Stimulated activated CD4-positive, alpha-beta T cell treated with anti-CD3 and anti-CD28 coated beads, TNF-alpha, amount 100 ng/mL, for 4 hours (primary cell): ENCODE results near the gene DAAM1.

Experiments
- DNase-seq, 3 experiments: peaks; one replicate each; pipeline ENCODE4 v3.0.0-alpha.2; 2020; ENCODE audit warnings: low read depth in 3 of 3

The DAAM1 gene

DNA sequence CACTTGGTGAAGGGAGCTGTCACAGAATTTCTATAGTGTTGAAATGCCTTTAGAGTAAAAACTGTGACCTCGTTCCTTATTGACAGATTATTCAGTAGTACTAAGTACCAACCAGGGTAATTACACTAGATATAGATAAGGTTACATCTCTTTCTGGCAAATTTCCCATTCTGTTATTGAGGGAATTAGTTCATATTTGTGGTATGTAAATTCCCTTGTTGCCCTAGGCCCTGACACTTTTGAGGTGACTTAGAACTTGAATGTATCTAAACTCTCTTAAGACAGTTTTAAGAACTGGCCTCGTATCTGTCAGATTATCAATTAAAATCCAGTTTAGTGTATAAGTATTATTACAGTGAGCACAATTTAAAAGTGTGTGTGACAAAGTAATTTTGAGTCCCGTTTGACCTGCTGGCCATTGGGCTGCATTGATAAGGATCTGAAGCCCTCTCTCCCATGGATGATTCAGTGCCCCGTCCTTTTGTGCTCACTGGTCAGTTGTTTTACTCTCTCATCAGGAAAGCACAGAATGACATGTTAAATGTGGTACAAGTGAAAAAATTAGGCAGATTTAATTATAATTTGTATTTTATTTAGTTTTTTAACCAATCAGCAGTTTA is 153.5 kb downstream of the DAAM1 start:
- DNase-seq, result no peak

DNA sequence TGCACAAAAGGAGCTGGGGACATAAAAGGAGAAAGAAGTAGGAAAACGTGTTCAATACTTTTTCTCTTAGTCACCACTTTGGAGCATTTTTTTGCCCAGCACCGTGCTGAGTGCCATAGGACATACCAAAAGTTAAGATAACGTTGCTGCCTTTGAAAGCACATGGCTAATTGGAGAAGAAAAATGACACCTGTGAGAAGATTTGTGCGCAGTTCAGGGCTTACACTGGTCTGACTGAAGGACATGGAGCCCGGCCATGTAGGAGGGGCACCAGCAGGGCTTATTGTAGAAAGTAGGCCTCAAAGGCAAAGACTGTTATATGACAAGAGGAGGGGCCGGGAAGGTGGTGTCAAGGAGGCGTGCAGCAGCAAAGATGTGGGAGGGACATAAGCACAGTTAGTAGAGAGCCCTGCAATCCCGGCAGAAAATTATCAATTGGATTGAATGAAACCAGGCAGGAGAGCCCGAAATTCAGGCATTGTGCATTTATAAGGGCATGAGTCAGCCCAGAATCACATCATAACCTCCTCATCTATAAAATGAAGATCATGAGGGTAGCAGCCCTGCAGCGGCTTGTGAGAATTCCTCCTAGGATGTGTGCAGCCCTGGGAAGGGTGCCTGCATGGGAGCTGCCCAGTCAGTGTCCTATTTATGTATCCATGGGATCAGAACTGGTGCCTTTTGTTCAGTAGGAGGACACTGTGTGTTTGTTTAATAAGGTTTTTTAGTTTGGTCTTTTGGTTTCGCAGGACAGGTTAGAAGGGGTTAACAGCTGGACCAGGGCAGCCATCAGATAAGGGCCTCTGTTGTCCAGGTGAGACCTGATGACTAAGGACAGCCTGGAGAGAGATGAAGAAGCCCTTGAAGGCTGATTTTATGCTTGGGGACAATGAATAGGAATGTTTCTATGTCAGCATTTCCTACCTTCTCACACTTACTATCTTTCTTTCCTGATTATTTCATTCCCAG is 154.3 kb downstream of the DAAM1 start:
- DNase-seq, result no peak

GRCh38 chr14:59343585-59343984 is 155.1 kb downstream of the DAAM1 start:
- no peak for DNase-seq

- no peak for DNase-seq
Measured at GRCh38 chr14:59344016-59344415, 155.5 kb downstream of the DAAM1 start.

DNA sequence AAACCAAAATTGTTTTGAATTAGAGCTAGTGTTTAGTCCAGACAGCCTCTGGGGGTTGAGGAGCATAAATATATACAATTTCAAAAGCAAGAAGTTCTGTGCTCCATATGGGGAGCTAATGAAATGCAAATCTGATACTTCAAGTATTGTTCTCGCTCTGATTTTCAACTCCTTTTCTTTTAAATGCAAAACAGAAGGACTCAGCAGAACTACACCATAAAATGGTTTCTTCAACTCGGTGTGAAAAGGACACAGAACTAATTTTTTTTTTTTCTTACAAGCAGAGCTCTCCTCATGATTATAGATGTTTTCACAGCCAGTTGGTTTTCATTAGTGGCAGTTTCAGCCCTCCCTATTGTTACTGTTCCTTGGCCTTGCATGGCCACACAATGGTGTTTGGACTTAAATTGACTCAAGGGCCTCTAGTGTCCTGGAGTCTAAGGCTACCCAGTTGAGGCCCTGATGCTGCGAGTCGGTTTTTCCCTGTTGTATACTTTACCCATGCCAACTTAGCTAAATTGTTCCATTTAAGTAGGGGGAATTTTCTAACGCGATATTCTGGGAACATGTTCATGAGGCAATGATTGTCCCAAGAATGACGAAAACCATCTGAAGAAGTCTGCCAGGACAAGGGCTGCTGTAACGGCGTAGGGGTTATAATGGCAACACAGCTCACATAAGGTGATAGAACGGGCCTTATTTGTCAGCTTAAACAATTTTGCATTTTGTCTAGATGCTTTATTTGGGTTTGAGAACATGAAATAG is 156.4 kb downstream of the DAAM1 start:
- no peak for DNase-seq

DNA sequence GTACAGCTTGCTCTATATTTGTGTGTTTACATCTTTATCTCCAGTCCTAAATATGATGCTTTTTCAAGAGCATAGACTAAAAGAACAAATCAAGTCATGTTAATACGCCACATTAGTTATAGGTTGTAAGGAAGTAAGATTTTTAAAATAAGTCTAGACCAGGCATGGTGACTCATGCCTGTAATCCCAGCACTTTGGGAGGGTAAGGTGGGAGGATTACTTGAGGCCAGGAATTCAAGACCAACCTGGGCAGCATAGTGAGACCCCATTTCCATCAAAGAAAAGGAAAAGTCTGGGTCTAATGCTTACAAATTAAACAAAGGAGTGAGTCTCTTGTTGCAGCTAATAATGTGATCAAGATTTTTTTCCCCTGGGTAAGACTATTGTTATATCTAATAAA is 157.9 kb downstream of the DAAM1 start:
- DNase-seq, result no peak

DNA sequence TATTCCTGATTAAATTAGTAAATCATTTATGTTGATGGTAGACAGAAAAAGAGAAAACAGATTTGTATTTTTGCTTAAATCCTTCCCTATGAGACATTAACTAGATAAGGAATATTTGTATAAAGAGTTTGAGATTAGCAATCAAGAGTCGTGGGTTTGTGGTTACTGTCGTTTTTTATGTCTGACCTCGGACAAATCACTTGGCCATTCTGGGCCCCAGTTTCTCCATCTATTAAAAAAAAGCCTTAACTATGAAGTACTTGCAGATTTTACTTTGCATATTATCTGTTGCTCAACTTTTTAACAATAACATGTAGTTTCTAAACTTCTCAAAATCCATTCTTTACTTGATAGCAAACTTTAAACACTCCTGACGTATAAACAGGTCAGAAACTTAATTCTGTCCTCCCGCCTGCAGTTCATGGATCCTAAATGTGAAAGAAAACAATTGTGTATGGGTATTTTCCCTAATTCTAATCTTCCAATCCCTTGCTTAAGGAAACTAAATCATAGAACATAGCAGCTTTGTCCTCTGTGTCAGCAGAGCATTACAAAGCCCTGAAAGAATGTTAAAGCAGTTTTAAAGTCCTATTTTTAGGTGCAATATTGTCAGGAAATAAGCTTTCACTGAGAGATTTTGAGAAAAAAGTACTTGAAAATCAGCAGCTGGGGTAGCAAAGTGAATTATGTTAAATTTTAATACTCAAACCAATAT is 158.5 kb downstream of the DAAM1 start:
- DNase-seq, result no peak

DNA sequence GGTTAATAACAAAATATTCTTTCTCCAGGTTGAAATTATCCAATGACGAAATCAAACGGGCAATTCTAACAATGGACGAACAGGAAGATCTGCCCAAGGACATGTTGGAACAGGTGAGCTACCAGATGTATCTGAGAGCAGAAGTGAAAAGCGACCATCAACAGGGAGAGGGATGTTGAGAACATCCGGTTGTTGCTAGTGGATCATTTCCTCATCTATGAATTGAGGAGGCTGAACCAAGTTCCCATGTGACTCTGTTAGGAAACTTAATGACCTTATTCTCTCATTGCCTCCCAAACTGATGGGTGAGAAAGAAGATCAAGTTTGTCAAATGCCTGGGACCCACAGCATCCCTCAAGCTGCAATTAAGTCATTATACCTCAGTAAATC is 159.0 kb downstream of the DAAM1 start:
- DNase-seq, result no peak

- no peak for DNase-seq
Measured at GRCh38 chr14:59347915-59348314, 159.4 kb downstream of the DAAM1 start.

GRCh38 chr14:59349258-59349701 is 160.8 kb downstream of the DAAM1 start:
- no peak for DNase-seq

GRCh38 chr14:59352961-59353360 is 164.5 kb downstream of the DAAM1 start:
- no peak for DNase-seq

GRCh38 chr14:59354666-59355065 is 166.2 kb downstream of the DAAM1 start:
- no peak for DNase-seq

- no peak for DNase-seq
Measured at GRCh38 chr14:59355091-59355490, 166.6 kb downstream of the DAAM1 start.

- DNase-seq, result no peak
Measured at GRCh38 chr14:59356312-59356711, 167.8 kb downstream of the DAAM1 start.

- DNase-seq, result no peak
Measured at GRCh38 chr14:59356767-59357166, 168.3 kb downstream of the DAAM1 start.

DNA sequence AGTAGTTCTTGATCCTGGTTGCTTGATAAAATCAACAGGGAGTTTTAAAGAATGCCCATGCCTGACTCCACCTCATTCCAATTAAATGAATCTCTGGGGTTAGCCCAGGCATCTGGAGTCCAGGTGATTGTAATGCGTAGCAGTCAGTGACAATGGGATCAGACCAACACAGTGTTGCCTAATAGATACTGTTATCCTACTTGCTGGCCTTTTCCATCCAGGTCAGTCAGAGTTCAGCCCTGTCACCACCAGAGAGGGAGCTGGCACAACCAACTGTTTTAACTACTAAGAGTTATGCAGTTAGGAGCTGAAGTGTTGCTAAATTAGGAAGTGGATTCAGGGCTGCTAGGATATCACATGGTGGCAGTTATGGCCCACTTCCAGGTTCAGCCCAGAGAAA is 169.6 kb downstream of the DAAM1 start:
- DNase-seq, result no peak

GRCh38 chr14:59358784-59359183 is 170.3 kb downstream of the DAAM1 start:
- no peak for DNase-seq

- DNase-seq, result no peak
Measured at GRCh38 chr14:59359431-59360124, 171.1 kb downstream of the DAAM1 start.

DNA sequence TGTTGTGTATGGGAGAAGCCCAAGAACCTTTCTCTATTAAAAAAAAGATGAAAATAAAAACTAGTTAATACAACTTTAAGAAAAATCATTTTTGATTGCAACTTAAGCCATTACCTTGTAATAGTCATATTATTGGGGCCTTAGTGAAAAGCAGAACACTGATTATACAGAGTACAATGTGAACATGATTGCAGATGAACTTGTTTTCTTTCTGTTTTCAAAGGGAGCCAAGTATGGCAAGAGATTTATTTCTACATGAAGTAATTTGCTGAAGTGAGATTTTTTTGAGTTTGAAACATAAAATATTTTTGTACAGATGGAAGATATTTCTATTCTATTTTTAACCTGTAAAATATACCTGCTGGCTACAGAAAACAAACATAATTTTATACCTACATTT is 171.8 kb downstream of the DAAM1 start:
- no peak for DNase-seq

- DNase-seq, result no peak
Measured at GRCh38 chr14:59360923-59361794, 172.7 kb downstream of the DAAM1 start.
